HPDE6-E6E7 (cell line): ENCODE data around the gene MEX3C.

Source experiments
- DNase-seq: peaks from one replicate; pipeline ENCODE4 v3.0.0; 2011; ENCODE audit warnings: missing footprints; ENCODE audit errors: extremely low spot score

Gene MEX3C

GRCh38 chr18:51153659-51154371, 43.7 kb downstream of the MEX3C start:
- DNase-seq: no peak

GRCh38 chr18:51151568-51152511, 45.6 kb downstream of the MEX3C start:
- DNase-seq: no peak

- no peak for DNase-seq
Observed at GRCh38 chr18:51151185-51151567, 46.3 kb downstream of the MEX3C start.

- DNase-seq: no peak
Observed at GRCh38 chr18:51150113-51150700, 47.3 kb downstream of the MEX3C start.

- DNase-seq: no peak
Observed at GRCh38 chr18:51149670-51150069, 47.8 kb downstream of the MEX3C start.

GRCh38 chr18:51146909-51147308, 50.6 kb downstream of the MEX3C start:
- DNase-seq: no peak

GRCh38 chr18:51138936-51139335, 58.5 kb downstream of the MEX3C start:
- DNase-seq: no peak

- no peak for DNase-seq
Observed at GRCh38 chr18:51137891-51138290, 59.6 kb downstream of the MEX3C start.

GRCh38 chr18:51137026-51137729, 60.3 kb downstream of the MEX3C start:
- no peak for DNase-seq

- no peak for DNase-seq
Observed at GRCh38 chr18:51135795-51136194, 61.7 kb downstream of the MEX3C start.

GRCh38 chr18:51135364-51135763, 62.1 kb downstream of the MEX3C start:
- peak; percentile 50 for DNase-seq

- DNase-seq: no peak
Observed at GRCh38 chr18:51134721-51135120, 62.8 kb downstream of the MEX3C start.

GRCh38 chr18:51133580-51134160, 63.8 kb downstream of the MEX3C start:
- DNase-seq: no peak

- no peak for DNase-seq
Observed at GRCh38 chr18:51132256-51132935, 65.1 kb downstream of the MEX3C start.

GRCh38 chr18:51128533-51128932, 68.9 kb downstream of the MEX3C start:
- no peak for DNase-seq

- no peak for DNase-seq
Observed at GRCh38 chr18:51127664-51128063, 69.8 kb downstream of the MEX3C start.

GRCh38 chr18:51125976-51126375, 71.5 kb downstream of the MEX3C start:
- DNase-seq: no peak
